ENCODE data around the gene CXCL8.

The CXCL8 gene

GRCh38 chr4:73707269-73707875 is 33.0 kb upstream of the CXCL8 start:
- no peak for DNase-seq (ENCODE audit: extremely low read depth, low read depth)
- TF ChIP-seq CTCF (IDR thresholded peaks at IDR 0.05; ENCODE audit: low read depth, low read length, missing control alignments), result no peak
- no peak overlapping the region for H3K4me3 ChIP-seq (replicated peaks; ENCODE audit: low read depth, low read length)

- H3K4me3 ChIP-seq (replicated peaks; ENCODE audit: low read depth, low read length), result no peak overlapping the region
- no peak for TF ChIP-seq CTCF (IDR thresholded peaks at IDR 0.05; ENCODE audit: low read depth, low read length, missing control alignments)
- DNase-seq (ENCODE audit: extremely low read depth, low read depth), result peak; percentile 67
These were observed 32.3 kb upstream of the CXCL8 start for GRCh38 chr4:73707918-73708577.

- DNase-seq (ENCODE audit: extremely low read depth, low read depth), result no peak
- no peak for TF ChIP-seq CTCF (IDR thresholded peaks at IDR 0.05; ENCODE audit: low read depth, low read length, missing control alignments)
- H3K4me3 ChIP-seq (replicated peaks; ENCODE audit: low read depth, low read length), result no peak overlapping the region
These were observed 30.8 kb upstream of the CXCL8 start for GRCh38 chr4:73709451-73710033.

- no peak for TF ChIP-seq CTCF (IDR thresholded peaks at IDR 0.05; ENCODE audit: low read depth, low read length, missing control alignments)
- DNase-seq (ENCODE audit: extremely low read depth, low read depth), result no peak
- no peak overlapping the region for H3K4me3 ChIP-seq (replicated peaks; ENCODE audit: low read depth, low read length)
These were observed 30.3 kb upstream of the CXCL8 start for GRCh38 chr4:73710094-73710493.

GRCh38 chr4:73711989-73712388 is 28.4 kb upstream of the CXCL8 start:
- no peak for TF ChIP-seq CTCF (IDR thresholded peaks at IDR 0.05; ENCODE audit: low read depth, low read length, missing control alignments)
- no peak for DNase-seq (ENCODE audit: extremely low read depth, low read depth)
- H3K4me3 ChIP-seq (replicated peaks; ENCODE audit: low read depth, low read length), result no peak overlapping the region

GRCh38 chr4:73713650-73714049 is 26.7 kb upstream of the CXCL8 start:
- no peak overlapping the region for H3K4me3 ChIP-seq (replicated peaks; ENCODE audit: low read depth, low read length)
- TF ChIP-seq CTCF (IDR thresholded peaks at IDR 0.05; ENCODE audit: low read depth, low read length, missing control alignments), result no peak
- no peak for DNase-seq (ENCODE audit: extremely low read depth, low read depth)

Data from HFF-Myc (cell line).